ENCODE results near the gene COL26A1.
"Not testable (repeated sequence)": the region's sequence is repeated elsewhere in the genome, so short reads cannot be mapped to it uniquely, and the experiment has no call there.

The COL26A1 gene

DNA sequence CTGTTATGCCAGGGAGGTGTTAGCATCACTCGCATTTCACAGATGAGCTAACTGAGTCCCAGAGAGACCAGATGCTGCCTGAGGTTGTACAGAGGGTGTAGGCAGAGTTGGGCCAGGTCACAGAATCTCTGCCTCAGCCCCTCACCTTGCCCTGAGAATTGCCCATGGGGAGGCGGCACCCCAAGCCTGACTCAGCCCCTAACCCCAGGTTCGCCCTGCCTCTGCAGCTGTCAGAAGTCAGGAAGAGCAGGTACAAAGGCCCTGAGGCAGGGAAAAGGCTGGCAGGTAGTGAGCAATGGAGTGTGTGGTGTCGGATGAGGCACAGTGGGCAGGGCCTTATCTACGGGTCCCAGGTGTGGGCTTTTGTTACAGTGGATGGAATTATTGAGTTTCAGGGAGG is 187.1 kb downstream of the COL26A1 start:
- DNase-seq: no peak

DNA sequence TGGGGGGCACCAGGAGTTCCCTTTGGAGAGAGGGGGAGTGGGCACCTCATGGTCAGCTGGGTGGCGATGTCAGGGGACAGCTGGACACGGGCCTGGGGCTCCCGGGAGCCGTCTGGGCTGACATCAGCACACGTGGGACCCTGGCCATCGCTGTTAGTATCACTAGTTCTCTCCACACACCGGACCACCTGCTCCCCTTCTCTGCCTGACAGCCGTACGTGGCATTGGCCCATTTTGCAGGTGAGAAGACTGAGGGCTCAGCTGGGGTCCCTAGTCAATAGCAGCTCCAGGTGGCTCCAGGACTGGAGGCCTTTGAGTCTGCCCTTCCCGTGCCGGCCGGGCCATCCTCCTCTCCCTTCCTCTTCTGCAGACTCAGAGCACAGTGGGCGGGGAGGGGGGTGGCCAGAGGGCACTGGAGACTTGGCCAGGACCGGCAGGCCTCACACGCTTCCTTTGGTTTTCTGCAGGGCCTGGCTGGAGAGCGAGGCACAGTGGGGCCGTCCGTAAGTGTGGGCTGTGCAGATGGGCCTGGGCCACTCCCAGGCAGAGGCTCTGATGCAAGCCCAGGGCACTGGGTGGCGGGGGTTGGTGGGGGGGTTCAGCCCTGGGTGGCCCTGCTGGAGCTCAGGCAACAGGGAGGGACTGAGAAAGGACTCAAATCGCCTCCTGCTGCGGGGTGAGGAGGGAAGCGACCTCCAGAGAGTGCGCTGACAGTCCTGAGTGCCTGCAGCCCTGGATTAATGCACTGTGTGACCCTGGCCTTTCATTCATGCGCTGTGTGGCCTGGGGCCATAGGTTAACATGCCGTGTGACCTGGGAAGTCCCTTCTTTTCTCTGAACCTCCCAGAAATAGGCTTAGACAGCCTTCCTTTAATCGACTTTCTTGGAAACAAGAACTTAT is 188.2 kb downstream of the COL26A1 start:
- no peak for DNase-seq

DNA sequence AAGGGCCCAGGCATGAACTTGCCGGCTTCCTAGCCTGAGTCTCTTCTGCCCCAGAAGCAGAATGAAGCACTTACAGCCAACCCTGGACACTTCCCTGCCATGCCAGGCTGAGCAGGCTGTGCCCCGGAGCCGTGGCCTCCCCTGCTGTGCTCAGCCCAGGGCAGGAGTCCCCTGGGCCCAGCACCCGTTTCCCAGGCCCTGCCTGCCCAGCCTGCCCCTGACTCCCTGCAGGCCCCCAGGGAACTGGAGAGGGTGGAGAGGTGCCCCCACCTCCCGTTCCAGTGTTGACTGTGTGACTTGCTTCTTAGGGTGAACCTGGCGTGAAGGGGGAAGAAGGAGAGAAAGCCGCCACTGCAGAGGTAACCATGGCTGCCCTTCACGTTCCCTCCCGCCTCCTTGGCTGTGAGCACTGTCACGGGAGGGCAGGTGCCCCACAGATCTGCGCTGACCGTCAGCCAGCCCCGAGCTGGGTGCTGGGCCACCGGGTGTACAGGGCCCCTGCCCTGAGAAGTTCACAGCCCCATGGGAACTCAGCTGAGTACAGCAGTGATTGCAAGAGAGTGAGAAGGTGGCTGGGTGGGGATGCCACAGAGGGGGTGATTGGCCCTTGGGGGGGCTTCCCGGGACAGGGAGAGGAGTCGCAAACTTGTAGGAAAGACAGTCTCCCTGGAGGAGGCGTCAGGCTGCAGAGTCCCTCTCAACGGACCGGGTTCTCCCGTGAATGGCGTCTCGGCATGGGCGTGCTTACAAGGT is 190.5 kb downstream of the COL26A1 start:
- DNase-seq: no peak

DNA sequence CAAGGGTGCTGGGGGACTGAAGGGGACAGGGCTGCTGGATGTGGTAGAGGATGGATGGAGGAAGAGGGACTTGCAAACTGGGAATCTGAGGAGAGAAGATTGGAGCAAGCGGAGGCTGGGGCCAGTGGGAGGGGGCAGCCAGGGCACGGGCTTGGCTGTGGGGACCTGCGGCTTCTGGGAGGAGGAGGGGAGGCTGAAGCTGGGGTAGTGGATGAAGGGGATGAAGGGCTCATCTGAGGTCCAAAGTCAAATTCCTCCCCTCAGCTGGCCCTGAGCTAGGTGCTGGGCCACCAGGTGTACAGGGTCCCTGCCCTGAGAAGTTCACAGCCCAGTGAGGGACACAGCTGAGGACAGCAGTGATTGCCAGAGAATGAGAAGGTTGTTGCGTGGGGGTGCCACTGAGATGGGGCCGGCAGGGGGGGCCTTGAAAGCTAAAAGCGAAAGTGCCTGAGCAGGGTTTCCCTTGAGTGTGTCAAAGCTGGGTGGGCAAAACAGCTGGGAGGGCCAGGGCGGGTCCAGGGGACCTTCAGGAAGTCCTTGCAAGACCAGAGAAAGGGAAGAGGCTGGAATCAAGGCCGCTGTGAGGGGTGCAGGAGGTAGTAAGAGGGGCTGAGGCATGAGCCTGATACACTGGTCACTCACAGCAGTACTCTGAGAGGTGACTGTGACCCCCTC is 191.2 kb downstream of the COL26A1 start:
- DNase-seq: no peak

DNA sequence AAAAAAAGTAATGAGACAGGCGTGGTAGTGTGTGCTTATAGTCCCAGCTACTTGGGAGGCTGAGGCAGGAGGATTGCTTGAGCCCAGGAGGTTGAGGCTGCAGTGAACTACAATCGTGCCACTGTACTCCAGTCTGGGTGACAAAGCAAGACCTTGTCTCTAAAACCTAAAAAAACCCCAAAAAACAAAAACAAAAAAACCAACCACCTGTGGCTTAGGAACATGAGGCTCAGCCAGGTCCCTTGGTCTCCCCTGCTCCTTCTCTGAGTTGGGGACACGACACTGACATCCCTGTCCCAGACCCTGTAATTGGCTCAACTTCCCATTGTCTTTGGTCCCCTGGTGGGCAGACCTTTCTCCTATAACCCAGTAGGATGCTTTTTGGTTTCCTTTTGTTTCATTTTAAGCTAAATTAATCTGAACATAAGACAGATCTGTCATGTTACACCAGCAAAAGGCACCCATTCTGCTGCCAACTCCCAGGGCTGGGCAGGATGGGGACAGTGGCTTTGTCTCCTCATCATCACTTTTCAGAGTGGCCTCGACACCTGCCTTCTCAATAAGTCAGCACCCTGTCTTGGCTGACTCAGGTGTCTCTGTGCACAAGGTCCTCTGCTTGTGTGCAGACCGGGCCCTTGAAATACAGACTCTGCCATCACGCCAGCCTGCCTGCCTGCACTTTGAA is 192.1 kb downstream of the COL26A1 start:
- no peak for DNase-seq

GRCh38 chr7:101555269-101555920 is 192.7 kb downstream of the COL26A1 start:
- no peak for DNase-seq

GRCh38 chr7:101555921-101556275 is 193.2 kb downstream of the COL26A1 start:
- DNase-seq: no peak

DNA sequence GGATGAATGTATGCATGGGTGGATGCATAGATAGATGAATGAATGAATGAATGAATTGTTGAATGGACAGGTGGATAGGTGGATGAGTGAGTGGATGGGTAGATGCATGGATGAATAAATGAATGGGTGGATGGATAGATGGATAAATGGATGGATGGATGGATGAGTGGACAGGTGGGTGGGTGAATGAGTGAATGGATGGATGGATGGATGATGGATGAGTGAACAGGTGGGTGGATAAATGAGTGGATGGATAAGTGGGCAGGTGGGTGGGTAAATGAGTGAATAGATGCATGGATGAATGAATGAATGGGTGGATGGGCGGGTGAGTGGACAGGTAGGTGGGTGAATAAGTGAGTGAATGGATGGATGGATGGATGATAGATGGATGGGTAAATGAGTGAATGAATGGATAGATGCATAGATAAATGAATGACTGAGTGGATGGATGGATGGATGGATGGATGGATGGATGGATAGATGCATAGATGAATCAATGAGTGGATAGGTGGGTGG is 193.8 kb downstream of the COL26A1 start:
- no peak for DNase-seq

- DNase-seq: no peak
Observed at GRCh38 chr7:101557421-101557820, 194.7 kb downstream of the COL26A1 start.

DNA sequence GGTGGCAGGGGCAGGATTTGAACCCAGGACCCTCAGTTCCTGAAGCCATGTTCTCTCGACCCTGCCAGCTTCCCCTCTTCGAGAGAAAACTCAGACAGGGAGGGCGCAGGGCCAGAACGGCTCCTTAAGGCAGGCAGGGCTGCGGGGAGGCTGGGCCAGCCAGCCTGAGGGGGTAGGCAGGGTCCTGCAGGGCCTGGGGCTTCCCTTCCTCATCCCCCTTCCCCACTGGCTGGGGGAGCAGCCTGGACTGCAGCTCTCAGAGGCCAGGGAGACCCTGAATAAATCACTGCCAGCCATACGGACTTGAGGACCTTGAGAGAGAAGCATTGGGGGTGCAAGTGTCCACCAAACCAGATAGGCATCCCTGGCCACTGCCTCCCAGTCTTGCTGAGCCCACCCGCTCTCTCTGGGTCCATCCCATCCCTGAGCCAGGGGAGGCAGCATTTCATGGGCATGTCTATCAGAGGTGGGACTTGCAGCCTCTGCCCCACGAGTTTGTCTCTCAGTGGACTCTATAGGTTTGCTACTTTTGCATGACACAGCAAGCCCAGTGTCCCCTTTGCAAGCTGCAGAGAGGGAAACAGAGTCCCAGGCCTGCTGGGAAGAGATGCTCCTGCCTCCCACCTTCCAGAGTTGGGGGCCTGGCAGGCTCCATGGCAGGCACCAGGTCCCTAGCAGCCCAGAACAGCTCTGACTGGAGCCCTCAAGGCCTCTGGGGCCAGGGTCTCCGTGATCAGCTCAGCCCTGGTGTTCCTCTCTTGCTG is 195.5 kb downstream of the COL26A1 start:
- no peak for DNase-seq

DNA sequence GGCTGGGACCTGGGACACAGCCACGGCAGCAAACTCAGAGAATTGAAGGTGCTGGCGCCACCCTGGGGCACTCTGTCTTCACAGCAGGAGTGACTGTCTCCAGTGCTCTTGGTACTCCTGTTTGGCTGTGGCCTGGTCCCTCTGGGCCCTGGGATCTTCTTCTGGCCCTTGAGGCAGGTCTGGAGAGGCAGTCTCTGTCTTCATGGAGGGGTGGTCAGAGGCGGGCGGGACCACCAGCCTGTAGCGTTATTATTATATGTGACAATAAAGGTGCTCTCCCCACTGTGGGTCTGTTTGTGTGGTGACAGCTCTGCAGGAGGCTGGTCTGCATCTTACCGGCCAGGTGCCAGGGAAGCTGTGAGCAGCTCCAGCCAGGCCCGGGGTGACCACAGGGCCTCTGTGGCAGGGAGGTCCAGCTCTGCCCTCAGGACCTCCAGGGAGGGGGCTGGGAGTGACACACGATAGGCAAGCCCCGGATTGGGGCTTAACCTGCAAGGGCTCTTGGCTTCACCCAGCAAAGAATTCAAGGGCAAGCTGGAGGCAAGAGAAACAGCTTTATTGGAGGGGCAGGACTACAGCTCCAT is 196.2 kb downstream of the COL26A1 start:
- no peak for DNase-seq

- no peak for DNase-seq
Observed at GRCh38 chr7:101559586-101559985, 196.9 kb downstream of the COL26A1 start.

GRCh38 chr7:101560021-101560420 is 197.3 kb downstream of the COL26A1 start:
- DNase-seq: not testable (repeated sequence)

DNA sequence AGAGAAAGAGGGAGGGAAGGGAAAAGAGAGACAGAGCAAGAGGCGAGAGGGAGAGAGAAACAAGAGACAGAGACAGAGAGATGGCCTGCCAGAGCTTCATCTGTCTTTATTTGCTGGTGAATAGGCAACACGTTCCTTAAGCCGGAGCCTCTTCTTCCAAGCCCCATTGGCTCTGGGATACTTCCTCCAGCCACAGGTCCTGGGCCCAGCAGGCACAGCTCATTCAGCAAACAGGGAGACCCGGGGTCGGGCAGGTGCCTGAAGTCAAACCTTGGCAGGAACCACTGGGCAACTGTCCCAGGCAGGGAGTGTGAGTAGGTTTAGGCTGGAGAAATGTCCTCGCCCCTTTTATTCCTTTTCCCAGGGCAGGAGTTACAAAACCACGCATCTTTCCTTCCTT is 198.2 kb downstream of the COL26A1 start:
- DNase-seq: no peak

- not testable (repeated sequence) for DNase-seq
Observed at GRCh38 chr7:101561293-101561692, 198.6 kb downstream of the COL26A1 start.

DNA sequence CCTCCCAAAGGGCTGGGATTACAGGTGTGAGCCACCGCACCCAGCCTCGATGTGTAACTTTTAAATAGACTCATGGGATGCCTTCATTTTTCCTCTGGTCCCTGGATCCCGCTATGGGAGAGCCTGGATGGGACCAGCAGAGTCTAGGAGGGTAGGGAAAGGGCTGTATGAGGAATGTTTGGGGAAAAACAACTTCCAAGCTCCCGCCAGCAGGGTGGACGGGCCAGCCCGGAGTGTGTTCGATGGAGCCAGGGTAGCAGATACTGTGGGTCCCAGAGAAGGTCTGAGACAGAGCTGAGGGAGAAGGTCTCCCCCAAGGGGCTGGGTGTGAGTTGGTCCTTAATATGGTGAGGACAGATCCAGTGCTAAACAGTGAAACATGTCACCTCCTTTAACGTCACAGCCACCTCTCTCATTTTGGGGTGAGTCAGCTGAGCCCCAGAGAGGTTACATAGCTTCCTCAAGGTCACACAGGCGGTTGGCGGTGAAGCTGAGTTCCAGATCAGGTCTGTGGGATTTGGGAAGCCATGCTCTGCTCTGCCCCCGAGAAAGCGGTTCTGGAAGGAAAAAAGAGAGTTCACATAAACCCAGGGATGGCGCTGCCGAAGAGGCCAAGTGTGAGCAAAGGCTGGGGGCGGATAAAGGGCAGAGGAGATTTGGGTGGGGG is 200.0 kb downstream of the COL26A1 start:
- DNase-seq: no peak

DNA sequence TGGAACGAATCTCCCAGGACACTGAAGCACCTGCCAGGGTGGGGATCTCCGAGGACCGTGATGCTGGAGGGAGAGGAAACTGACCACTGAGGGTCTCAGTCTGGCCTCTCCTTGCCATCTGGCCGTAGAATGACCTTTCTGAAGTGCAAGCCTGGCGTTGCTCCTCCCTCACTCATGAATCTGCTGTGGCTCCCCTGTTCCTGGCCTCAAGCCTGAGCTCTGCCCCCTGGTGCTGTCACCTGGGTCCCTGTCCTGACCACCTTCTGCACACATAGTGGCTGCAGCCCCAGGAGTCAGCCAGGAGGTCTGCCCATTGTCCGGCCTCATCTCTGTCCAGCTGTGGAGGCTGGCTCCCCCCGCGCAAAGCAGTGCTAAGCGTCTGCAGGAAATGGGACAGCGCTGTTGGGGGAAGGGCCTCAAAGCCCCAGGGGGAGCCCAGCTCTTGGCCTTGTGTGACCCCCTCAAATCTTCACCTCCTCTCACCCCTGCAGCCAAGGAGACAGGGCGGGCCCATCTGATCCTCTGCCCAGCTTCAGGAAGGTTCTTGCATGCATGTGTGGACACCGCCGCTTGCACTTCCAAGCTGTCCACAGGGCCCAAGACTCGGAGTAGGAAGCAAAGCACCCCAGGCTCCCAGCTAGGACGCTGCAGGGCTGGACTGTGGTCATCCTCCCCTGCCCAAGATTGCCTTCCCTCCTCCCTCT is 200.7 kb downstream of the COL26A1 start:
- no peak for DNase-seq
